ENCODE measurements around the gene PREPL.

DNA sequence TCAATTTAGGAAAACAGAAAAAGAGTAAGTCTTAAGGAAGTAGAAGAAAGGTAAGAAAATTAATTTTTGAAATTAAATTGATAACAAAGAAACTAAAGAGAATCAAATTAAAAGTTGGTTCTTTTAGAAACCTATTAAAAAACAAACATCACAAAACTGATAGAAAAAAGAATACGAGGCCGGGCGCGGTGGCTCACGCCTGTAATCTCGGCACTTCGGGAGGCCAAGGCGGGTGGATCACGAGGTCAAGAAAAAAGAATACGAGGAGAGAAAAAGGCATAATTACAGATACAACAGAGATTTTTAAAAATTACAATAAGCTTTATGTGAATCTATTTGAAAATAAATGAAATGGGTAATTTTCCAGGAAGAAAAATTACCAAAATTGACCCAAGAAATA lies 11.8 kb downstream of the PREPL start:
- TF ChIP-seq, protein P1, sequence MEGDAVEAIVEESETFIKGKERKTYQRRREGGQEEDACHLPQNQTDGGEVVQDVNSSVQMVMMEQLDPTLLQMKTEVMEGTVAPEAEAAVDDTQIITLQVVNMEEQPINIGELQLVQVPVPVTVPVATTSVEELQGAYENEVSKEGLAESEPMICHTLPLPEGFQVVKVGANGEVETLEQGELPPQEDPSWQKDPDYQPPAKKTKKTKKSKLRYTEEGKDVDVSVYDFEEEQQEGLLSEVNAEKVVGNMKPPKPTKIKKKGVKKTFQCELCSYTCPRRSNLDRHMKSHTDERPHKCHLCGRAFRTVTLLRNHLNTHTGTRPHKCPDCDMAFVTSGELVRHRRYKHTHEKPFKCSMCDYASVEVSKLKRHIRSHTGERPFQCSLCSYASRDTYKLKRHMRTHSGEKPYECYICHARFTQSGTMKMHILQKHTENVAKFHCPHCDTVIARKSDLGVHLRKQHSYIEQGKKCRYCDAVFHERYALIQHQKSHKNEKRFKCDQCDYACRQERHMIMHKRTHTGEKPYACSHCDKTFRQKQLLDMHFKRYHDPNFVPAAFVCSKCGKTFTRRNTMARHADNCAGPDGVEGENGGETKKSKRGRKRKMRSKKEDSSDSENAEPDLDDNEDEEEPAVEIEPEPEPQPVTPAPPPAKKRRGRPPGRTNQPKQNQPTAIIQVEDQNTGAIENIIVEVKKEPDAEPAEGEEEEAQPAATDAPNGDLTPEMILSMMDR (IDR thresholded peaks at IDR 0.05; ENCODE audit: insufficient read depth, low read length, poor library complexity, severe bottlenecking) = no peak
- TF ChIP-seq EZH2phosphoT487 (conservative IDR thresholded peaks at IDR 0.05; ENCODE audit: low read length) = no peak

Data from SU-DHL-6 (cell line).